COLO668 (cell line): ENCODE results near the gene ZNF185.

Experiments used
- DNase-seq: peaks from one replicate; lab custom pipeline; 2025; ENCODE audit not compliant: unreplicated experiment; lab: John Stamatoyannopoulos, UW

Gene ZNF185

DNA sequence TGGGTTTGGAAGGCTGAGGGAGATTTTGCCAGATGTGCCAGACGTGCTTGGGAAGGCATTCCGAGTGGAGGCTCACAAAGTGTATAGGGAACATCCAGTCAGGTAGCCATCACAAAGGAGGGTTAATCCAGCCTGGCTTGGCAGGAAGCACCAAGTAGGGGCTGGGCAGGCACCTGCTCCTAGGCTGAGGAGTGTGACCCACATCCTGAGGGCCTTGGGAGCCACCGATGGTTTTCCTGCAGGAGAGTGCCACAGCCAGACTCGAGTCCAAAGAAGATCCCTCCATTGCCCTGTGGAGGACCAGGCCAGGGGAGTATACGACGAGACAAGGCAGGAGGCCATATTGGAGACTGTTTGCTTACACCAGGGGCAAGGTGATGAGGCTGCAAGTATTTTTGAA is 48.8 kb downstream of the ZNF185 start:
- DNase-seq, result no peak
